ENCODE results near the gene PRSS16.

PRSS16 gene

DNA sequence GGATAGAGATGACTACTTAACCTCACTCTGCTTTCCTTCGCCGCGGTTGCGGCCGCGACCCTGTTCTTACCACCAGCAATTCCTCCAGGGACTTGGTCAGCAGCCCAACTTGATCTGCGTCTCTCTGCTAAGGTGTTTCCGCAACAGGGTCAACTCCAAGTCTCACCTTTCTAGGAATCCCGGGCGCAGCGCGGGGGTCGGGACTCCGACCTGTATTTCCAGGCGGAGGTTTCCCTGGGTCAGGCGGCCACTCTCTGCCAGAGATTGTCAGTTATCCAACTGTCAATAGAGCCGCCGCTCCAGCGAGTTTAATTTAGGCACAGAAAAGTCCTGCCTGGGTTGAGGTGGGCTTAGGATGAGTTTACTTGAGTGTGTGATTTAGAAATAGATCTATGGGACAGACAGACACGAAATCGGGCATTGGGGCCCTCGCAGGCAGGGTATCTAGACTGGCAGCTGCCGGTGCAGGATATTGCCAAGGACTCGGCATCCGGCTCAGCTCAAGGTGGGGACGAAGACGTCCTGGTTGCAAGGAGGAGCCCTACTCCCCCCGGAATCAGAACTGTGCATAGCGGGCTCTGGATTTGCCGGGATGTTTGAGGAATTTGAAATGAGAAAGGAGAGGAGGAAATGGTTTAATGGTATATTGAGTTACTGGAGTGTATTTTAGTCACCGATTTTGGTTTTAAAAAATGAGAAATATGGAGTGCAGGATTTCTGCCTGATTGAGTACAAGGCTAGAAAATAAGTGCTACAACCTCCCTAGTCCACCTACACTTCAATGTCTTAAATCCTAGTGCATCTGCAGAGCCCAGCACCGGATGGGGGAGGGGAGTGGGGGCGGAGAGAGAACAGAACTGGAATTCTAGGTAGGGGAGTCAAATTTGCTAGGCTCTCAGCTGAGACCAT, 40.9 kb downstream of the PRSS16 start:
- FAIRE-seq: no peak

DNA sequence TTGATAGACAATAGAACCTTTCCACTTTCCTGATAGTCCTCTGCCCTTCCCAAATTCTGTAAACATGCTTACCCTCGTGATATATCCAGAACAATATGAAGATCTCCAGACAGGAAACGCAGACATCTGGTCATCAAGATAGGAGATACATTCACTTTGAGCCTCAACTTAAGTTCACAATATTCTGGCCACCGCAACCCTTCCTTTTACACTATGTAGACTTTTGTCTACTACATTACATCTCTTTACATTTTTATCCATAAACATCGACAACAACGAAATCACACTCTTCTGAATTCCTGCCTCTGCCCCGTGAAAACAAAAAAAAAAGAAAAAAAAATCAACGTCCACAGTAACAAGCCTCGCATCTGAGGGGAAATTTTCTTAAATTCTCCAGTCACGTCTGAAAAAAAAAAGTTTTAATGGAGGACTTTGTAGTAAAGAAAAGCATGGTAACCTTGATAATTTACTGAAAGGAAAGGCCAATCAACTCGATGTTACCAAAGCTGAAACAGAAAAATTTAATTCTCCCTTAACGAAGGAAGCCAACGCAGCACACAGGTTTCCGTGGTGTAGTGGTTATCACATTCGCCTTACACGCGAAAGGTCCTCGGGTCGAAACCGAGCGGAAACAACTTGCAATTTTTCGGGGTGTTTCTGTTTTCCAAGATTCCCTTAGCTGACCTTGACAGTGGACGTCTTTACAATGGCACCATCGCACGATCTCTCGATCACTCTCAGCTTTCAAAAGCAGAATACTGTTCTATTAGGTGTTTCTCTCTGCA, 42.8 kb downstream of the PRSS16 start:
- FAIRE-seq: no peak

DNA sequence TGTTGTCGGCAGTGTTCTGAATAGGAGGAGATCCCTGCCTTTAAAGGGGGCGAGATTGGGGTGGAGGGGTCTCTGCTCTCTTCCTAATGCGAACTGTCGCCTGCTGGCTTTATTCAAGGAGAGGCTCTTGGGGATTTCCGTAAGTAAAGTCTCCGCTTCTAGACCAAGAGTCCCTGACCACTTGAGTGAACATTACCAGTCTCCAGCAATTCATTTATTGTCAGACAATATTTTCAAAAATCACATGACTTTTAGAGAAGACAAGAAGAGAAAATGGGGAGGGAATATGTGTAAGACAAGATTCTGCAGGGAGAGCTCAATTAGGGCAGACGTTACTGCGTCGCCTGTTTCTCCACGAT, 43.3 kb downstream of the PRSS16 start:
- no peak for FAIRE-seq

DNA sequence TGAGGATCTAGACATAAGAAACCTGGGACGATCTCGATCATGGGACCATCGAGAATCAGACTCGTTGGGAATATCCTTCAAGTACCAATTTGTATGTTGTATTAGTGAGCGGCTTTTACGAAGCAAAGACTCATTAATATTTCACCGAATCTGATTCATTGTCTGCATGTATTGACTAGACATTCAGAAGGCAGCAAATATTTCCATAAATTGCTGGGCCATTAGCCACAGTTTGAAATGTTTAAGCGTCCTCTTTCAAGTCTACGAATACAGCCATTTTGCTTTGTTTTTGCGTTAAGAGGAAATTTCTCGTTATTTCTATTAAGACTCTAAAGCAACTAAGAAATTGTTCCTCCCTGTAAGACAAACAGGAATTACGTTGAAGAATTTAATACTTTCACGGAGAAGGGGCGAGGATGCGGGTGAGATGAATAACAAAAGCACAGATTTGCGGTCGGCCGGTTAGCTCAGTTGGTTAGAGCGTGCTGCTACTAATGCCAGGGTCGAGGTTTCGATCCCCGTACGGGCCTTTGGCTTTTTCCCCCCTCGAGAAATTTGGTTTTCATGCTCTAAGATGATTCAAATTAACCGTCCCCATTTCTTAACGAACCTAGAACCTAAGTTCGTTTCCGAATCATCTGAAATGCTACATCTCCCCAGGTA, 46.1 kb downstream of the PRSS16 start:
- FAIRE-seq: no peak

DNA sequence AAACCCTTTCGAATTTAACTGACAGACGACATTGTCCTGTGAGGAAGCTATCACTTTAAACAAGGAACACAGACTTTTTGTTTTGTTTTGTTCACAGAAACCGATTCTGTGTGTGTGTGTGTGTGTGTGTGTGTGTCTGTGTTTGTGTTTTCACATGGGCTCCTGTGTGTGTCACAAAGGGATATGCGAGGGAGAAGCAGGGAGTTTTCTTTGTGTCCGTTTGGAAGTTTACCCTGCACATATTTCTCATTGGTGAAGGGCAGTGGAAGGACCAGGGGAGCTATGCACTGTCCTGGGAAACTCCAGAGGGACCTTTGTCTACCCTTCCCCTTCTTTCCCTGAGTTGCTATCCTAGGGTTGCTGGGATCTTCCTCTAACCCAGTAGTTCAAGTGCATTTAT, 46.9 kb downstream of the PRSS16 start:
- FAIRE-seq: no peak

DNA sequence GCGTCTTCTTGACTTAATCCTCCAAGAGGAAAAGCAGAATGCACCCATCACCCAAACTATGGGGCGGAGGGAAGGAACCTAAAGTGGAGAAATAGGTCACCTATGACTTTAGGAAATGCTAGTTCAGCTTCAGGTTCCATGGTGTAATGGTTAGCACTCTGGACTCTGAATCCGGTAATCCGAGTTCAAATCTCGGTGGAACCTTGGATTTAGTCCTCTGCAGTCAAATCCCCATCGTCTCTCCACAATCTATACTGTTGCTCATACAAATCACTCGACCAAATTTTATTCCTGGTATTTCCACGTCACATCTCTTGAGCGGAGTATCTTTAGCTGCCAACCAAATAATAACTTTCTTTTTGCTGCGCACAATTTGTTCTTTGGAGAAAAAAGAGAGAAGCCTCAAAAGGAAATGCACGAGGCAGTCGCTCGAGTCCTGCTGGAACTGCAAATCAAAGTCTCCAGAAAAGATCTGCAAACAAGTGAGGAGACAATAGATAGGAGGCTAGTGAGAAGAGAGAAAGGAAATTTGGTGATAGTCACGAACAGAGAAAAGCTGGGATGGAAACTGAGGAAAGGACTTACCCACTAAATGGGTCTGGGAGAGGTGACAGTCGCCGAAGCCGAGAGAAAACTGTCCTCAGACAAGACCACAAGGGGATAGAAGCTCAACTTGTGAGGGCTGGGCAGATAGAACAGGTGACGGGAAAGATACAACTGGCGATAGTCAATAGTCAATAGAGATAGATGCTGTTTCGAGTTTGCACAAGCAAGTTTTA, 48.0 kb downstream of the PRSS16 start:
- peak; percentile 41 for FAIRE-seq

DNA sequence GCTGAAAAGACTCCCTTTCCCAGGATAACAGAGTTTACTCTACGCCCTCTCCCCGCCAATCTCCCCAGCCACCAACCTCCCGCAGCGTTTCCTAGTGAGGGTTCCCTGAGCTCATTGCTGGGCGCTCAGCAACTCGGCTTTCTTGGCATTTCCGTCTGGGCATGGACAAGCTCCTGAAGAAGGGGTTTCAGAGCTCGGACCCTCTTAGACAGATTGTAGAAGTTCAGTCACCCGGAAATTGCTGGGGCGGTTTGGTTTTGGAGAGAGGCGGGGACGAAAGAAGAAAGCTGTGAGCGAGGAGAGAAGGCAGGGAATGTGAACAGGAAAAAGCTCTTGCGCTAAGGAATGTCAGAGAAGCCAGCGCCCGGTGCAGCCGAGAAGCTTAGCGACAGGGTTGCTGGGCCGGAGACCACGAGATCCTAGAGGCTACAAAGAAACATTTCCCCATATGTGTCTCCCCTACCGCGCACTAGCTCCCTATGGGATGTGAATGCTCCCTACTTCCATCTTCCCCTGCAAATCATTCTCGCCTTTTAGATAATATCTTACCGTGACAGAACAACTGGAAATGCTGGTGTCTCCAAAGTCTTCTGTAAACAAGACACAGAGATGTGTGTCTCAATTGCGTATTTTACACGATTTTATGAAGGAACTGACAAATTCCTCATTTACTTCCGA, 48.7 kb downstream of the PRSS16 start:
- FAIRE-seq: no peak

DNA sequence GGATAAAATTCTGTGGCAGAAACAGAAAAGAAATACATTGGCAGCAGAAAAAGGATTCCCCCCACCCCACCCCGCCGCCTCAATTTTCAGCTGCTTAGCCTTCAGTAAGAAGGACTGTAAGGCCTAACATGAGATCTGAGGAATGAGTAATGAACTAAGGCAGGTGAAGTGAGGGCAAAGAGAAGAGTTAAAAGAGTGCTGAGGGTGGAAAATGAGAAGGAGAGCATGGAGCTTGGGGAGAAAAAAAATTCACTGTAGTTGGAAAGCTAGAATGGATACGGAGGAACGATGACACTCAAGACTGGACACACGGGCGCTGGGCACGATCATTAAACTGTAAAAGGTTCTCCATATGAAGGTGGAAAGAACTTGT, 50.0 kb downstream of the PRSS16 start:
- no peak for FAIRE-seq

DNA sequence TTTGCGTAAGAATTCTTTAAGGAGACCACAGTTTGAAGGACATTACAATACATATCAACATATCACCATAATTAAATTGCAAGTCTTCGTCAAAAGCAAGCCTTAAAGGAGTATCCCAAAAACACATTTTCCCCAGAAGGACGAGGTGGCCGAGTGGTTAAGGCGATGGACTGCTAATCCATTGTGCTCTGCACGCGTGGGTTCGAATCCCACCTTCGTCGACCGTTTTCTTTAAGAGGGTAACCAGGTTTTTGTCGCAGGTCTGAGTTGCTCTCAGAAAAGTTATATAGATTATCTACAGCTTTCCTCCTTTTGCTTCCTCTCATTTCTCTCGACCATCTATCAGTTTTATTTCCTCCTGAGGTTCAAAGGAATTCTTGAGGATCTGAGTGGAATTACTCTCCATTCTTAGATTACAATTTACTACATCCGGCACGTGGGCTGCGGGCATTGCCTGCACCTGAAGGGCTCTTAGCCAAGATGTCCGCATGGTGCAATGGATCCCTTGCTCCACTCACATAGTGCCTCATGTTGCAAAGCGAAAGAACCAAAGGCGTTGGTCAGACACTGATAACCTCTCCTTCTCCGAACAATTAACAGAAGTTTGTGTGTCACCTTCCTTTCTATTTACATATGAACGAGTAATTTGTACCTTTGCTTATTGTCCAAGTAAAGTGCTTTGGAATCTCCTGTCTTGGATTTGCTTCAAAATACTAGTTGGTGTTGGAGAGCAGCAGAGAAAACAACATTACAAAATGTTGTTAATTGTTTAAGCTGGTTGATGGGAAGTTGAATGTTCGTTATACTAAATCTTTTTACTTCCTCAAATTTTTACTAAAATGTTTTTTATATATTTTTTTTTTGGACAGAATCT, 50.6 kb downstream of the PRSS16 start:
- FAIRE-seq: no peak

DNA sequence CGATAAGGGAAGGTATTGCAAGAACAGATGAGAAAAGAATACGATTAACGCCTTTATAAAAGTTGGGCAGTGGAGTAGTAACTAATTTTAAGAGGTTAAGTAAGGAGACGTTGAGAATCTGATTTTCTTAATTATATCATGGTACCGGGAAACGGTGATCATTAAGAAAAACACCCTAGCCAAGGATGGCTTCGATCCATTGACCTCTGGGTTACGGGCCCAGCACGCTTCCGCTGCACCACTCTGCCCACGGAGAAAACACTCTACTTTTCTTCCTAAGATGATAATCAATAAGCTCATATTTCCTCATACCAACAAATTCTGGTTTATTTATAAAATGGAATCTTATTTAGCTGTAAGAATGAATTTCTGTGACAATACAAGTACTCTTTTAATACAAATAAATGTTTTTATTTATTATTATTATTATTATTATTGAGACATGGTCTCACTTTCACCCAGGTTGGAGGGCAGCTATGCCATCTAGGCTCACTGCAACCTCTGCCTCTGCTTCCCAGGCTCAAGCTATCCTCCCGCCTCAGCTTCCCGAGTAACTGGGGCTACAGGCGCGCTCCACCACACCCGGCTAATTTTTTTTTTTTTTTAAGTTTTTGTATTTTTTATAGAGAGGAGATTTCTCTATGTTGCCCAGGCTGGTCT, 56.2 kb downstream of the PRSS16 start:
- FAIRE-seq: peak; percentile 32
